GM12878 (cell line): Measurements from ENCODE around the gene AIFM1. TPM values are rescaled to one million over a fixed set of nuclear protein-coding genes. Genes with fewer than 3 reads are reported as not detected.
A peak's percentile ranks its signal among the peaks of the same experiment; 100 is the strongest.

Source experiments
- ATAC-seq: fragments of 200-7000 bp; cut with Tn5 transposase; 3 replicates; pipeline ENCODE4 v1.9.1; 2020; ENCODE audit warnings: mild to moderate bottlenecking, moderate library complexity
- BruUV-seq: library from RNA; stranded (reverse); fragments of 400-500 nt; replicated peaks from 2 replicates; lab custom pipeline; 2021; lab: Mats Ljungman, UMichigan
- CTCF ChIA-PET: fragments of 300-600 bp; sonication (Branson Sonifier 250); formaldehyde crosslinking; extraction: SDS; loops from one replicate; lab custom pipeline; 2021; ENCODE audit warnings: inconsistent platforms; lab: Yijun Ruan, JAX
- POLR2A ChIA-PET: fragments of 350-600 bp; formaldehyde crosslinking; extraction: SDS; loops from one replicate; lab custom pipeline; 2021; ENCODE audit warnings: inconsistent platforms; lab: Charles Lee
- RAD21 ChIA-PET: fragments of 300-600 bp; sonication (Branson Sonifier 250); formaldehyde crosslinking; loops from one replicate; lab custom pipeline; 2023; ENCODE audit warnings: antibody characterized with exemption; ENCODE audit not compliant: unreplicated experiment; lab: Charles Lee
- SMC1A ChIA-PET: fragments of 300-600 bp; sonication (Branson Sonifier 250); formaldehyde crosslinking; loops from one replicate; lab custom pipeline; 2023; ENCODE audit not compliant: unreplicated experiment, uncharacterized antibody; lab: Charles Lee
- DNase-seq: peaks from one replicate; pipeline ENCODE4 v3.0.0-alpha.2; 2011; ENCODE audit warnings: low read depth, low spot score
- FAIRE-seq: peaks from 3 replicates; lab custom pipeline; 2011; peaks lifted over from hg19 to GRCh38; lab: Jason Lieb, UNC
- H2AFZ ChIP-seq: 2 replicates; pipeline ENCODE4 v1.6.0; 2011; ENCODE audit warnings: low read depth, low read length, control low read depth; ENCODE audit not compliant: control insufficient read depth
- H3K27ac ChIP-seq: 2 replicates; pipeline ENCODE4 v1.5.1; 2011; ENCODE audit warnings: control low read depth; ENCODE audit not compliant: control insufficient read depth, insufficient read depth
- H3K27me3 ChIP-seq, 2 experiments: replicated peaks in 1 of 2; 2 replicates each; pipeline versions ENCODE4 v1.6.0 to v1.6.1; 2011; ENCODE audit warnings: low read length in 1 of 2; ENCODE audit not compliant: control insufficient read depth in 2 of 2, insufficient read depth in 2 of 2
- H3K36me3 ChIP-seq, 2 experiments: 2 replicates each; pipeline ENCODE4 v1.5.1; 2011; ENCODE audit warnings: low read length in 1 of 2; ENCODE audit not compliant: control insufficient read depth in 2 of 2, insufficient read depth in 2 of 2
- H3K4me1 ChIP-seq: 2 replicates; pipeline ENCODE4 v1.6.1; 2011; ENCODE audit warnings: mild to moderate bottlenecking, low read length, moderate library complexity, mixed read lengths; ENCODE audit not compliant: control insufficient read depth, insufficient read depth
- H3K4me2 ChIP-seq: 2 replicates; pipeline ENCODE4 v1.6.0; 2011; ENCODE audit warnings: control low read depth; ENCODE audit not compliant: control insufficient read depth, insufficient read depth
- H3K4me3 ChIP-seq: fragments of 200-600 bp; sonication (generic); 2 replicates; pipeline ENCODE4 v1.5.1; 2016
- H3K79me2 ChIP-seq: 2 replicates; pipeline ENCODE4 v1.6.0; 2011; ENCODE audit warnings: low read length; ENCODE audit not compliant: control insufficient read depth, insufficient read depth
- H3K9ac ChIP-seq: 2 replicates; pipeline ENCODE4 v1.8.0; 2011; ENCODE audit warnings: low read length, control low read depth, mixed read lengths; ENCODE audit not compliant: control insufficient read depth, insufficient read depth
- H3K9me3 ChIP-seq: replicated peaks from 3 replicates; pipeline ENCODE4 v1.5.1; 2011; ENCODE audit warnings: mild to moderate bottlenecking, low read length; ENCODE audit not compliant: control insufficient read depth, insufficient read depth
- H4K20me1 ChIP-seq: 2 replicates; pipeline ENCODE4 v1.6.0; 2011; ENCODE audit not compliant: control insufficient read depth, insufficient read depth
- CBX5 ChIP-seq: sonication (generic); IDR thresholded peaks from 2 replicates; pipeline ENCODE4 v1.6.1; 2016; ENCODE audit warnings: low read depth, moderate library complexity, mild to moderate bottlenecking, inconsistent platforms
- EP300 ChIP-seq, 2 experiments: fragments of 150-350 bp in 1 of 2; IDR thresholded peaks; 2 replicates each; pipeline ENCODE4 v1.6.1; 2011 to 2012; ENCODE audit warnings: low read depth in 2 of 2, low read length in 2 of 2, borderline replicate concordance in 1 of 2, improper control_type of control experiment in 1 of 2, inconsistent platforms in 1 of 2; ENCODE audit not compliant: control insufficient read depth in 1 of 2
- MEF2B ChIP-seq: fragments of 450-650 bp; IDR thresholded peaks from 2 replicates; pipeline ENCODE4 v1.6.1; 2018; ENCODE audit warnings: mild to moderate bottlenecking, moderate library complexity; ENCODE audit not compliant: partially characterized antibody, poor library complexity, severe bottlenecking
- NFIC ChIP-seq: IDR thresholded peaks from 2 replicates; pipeline ENCODE4 v1.6.1; 2012; ENCODE audit warnings: low read depth, mild to moderate bottlenecking, inconsistent platforms, low read length, moderate library complexity
- NR2F1 ChIP-seq: fragments of 450-650 bp; conservative IDR thresholded peaks from 2 replicates; pipeline ENCODE4 v1.6.1; 2017; ENCODE audit warnings: mild to moderate bottlenecking
- SIN3A ChIP-seq: IDR thresholded peaks from 2 replicates; pipeline ENCODE4 v1.6.1; 2012; ENCODE audit warnings: low read depth, low read length, improper control_type of control experiment
- SRF ChIP-seq, 2 experiments: IDR thresholded peaks; 2 replicates each; pipeline ENCODE4 v1.6.1; 2011; ENCODE audit warnings: low read depth in 2 of 2, low read length in 2 of 2, mild to moderate bottlenecking in 1 of 2, moderate library complexity in 1 of 2
- TARDBP ChIP-seq: IDR thresholded peaks from 2 replicates; pipeline ENCODE4 v1.6.1; 2016; ENCODE audit warnings: borderline replicate concordance
- ZSCAN29 ChIP-seq: fragments of 450-650 bp; IDR thresholded peaks from 2 replicates; pipeline ENCODE4 v1.6.1; 2017; ENCODE audit warnings: mild to moderate bottlenecking, moderate library complexity
- WGBS: methylation state at CpG from one replicate; pipeline ENCODE4 v1.1.6; 2016; ENCODE audit warnings: low lambda C conversion rate; ENCODE audit not compliant: insufficient replicate concordance, insufficient coverage; ENCODE audit errors: missing lambda C conversion rate; 5-methylcytosine and 5-hydroxymethylcytosine counted together
- in situ Hi-C: fragments of 300-500 bp; cut with MboI; formaldehyde crosslinking; loops from 9 replicates; pipeline ENCODE4 v1.14.3; 2018; ENCODE audit warnings: mixed read lengths
- intact Hi-C: fragments of 100-400 bp; cut with micrococcal nuclease; formaldehyde crosslinking; loops from one replicate; pipeline ENCODE4 v1.14.2; 2022; ENCODE audit not compliant: unreplicated experiment
- polyA plus RNA-seq, 11 experiments: library from polyadenylated mRNA; depleted of rRNA in 4 of 11; unstranded in 6 of 11; stranded (reverse) in 5 of 11; fragments of >200 nt; fragmentation: Nextera tagmentation in 4 of 11; fragmentation: Illumina TruSeq in 1 of 11; extraction: Ambion mirVana in 4 of 11; extraction: Trizol in 1 of 11; gene quantifications; 1 replicate in 1 of 11; 2 replicates in 10 of 11; pipeline versions ENCODE4 v1.2.1 to v1.2.3, GENCODE V29; 2011 to 2016; ENCODE audit warnings: inconsistent platforms in 2 of 11, missing spikeins in 2 of 11, low read depth in 1 of 11
- total RNA-seq, 4 experiments: library from RNA; depleted of rRNA in 3 of 4; stranded (reverse); fragments of >200 nt in 3 of 4; fragmentation: Illumina TruSeq in 1 of 4; extraction: Trizol in 1 of 4; gene quantifications; 2 replicates each; pipeline versions ENCODE4 v1.2.1 to v1.2.3, GENCODE V29; 2013 to 2021
- TF ChIP-seq, protein P1 (sequence below): fragments of 450-650 bp; IDR thresholded peaks from 2 replicates; pipeline ENCODE4 v1.6.1; 2017; ENCODE audit warnings: borderline replicate concordance
- TF ChIP-seq, protein P2 (sequence below): fragments of 450-650 bp; IDR thresholded peaks from 2 replicates; pipeline ENCODE4 v1.6.1; 2017; ENCODE audit warnings: mild to moderate bottlenecking, moderate library complexity
- TF ChIP-seq, protein P3 (sequence below), 3 experiments: IDR thresholded peaks in 2 of 3; conservative IDR thresholded peaks in 1 of 3; 2 replicates each; pipeline ENCODE4 v1.5.1; 2011; ENCODE audit warnings: low read depth in 3 of 3, low read length in 3 of 3, mild to moderate bottlenecking in 3 of 3, control low read depth in 2 of 3, moderate library complexity in 2 of 3, inconsistent platforms in 1 of 3, mixed read lengths in 1 of 3; ENCODE audit not compliant: control insufficient read depth in 2 of 3, insufficient read depth in 1 of 3; ENCODE audit errors: extremely low read depth in 1 of 3
- TF ChIP-seq, protein P4 (sequence below): fragments of 450-650 bp; IDR thresholded peaks from 2 replicates; pipeline ENCODE4 v1.6.1; 2014; ENCODE audit warnings: mild to moderate bottlenecking

Gene AIFM1
- total and polyA plus RNA-seq, 10 of the 15 experiments (the other 5 are each of a cell fraction or from before 2014, with no cell fraction given), result 44.2 to 121 (median 80.0) TPM

DNA sequence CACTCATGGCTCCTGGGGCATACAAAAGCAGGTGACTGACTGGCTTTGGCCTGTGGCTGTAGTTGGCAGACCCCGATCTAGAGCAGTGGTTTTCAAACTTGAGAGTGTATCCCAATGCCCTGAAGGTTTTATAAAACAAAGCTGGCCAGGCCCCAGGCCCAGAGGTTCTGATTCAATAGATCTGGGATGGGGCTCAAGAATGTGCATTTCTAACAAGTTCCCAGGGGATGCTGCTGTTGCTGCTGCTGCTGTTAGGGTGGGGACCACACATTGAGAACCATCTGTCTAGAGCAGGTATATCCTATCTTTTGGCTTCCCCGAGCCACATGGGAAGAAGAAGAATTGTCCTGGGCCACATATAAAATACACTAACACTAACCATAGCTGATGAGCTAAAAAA, 7.3 kb downstream of the AIFM1 start:
- ChIA-PET RAD21 (interaction anchor here (0.6 to 0.7 kb wide), 3 partner anchors 16 to 30 kb away, joined by 3 to 5 read pairs (median 3); no protein-coding TSS in a partner anchor), CTCF (interaction anchor here (1.2 to 1.8 kb wide), 3 partner anchors 10 to 77 kb away, joined by 3 to 7 read pairs (median 4); no protein-coding TSS in a partner anchor), POLR2A (interaction anchor here (0.6 kb wide), 1 partner anchor 53 kb away, joined by 3 read pairs; no protein-coding TSS in a partner anchor), SMC1A (interaction anchor here (0.8 to 1.3 kb wide), 3 partner anchors 14 to 30 kb away, joined by 3 to 8 read pairs (median 3); no protein-coding TSS in a partner anchor)
- H3K36me3 ChIP-seq, result peaks cover 0 to 3% of the 10 kb centered on the region in 2 experiments; a peak in 1 of 4 replicates
- no peak overlapping the region for H3K4me3 ChIP-seq
- DNase-seq, result no peak
- no peak for FAIRE-seq
- no peak for ATAC-seq
- no peaks in the 10 kb centered on the region for H4K20me1 ChIP-seq
- 0 out of 2 replicates have a peak overlapping the region, but pooled peaks have one; percentile 7 for H3K4me2 ChIP-seq
- intact Hi-C loops, result no loop called here
- H3K9ac ChIP-seq, result no peak overlapping the region
- H3K27me3 ChIP-seq, result no peaks in the 10 kb centered on the region
- no peak overlapping the region for H3K27ac ChIP-seq
- peaks cover 12% of the 10 kb centered on the region for H3K79me2 ChIP-seq
- H3K9me3 ChIP-seq, result no peaks in the 10 kb centered on the region
- in situ Hi-C loops, result no loop called here
- H3K4me1 ChIP-seq, result no peaks in the 10 kb centered on the region
- 57% methylated on average over 2 of the region's 2 CpGs for WGBS
- H2AFZ ChIP-seq, result no peak overlapping the region
- BruUV-seq, result no TSS peak
- no peak for TF ChIP-seq NFIC
- no peak for TF ChIP-seq ZSCAN29
- no peak for TF ChIP-seq CBX5
- no peak for TF ChIP-seq TARDBP
- no peak for TF ChIP-seq SIN3A
- TF ChIP-seq, protein P1, sequence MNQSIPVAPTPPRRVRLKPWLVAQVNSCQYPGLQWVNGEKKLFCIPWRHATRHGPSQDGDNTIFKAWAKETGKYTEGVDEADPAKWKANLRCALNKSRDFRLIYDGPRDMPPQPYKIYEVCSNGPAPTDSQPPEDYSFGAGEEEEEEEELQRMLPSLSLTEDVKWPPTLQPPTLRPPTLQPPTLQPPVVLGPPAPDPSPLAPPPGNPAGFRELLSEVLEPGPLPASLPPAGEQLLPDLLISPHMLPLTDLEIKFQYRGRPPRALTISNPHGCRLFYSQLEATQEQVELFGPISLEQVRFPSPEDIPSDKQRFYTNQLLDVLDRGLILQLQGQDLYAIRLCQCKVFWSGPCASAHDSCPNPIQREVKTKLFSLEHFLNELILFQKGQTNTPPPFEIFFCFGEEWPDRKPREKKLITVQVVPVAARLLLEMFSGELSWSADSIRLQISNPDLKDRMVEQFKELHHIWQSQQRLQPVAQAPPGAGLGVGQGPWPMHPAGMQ, result no peak
- TF ChIP-seq SRF (IDR thresholded peaks at IDR 0.05; ENCODE audit: low read depth in 2 of 2, low read length in 2 of 2), result no peak
- TF ChIP-seq, protein P2, sequence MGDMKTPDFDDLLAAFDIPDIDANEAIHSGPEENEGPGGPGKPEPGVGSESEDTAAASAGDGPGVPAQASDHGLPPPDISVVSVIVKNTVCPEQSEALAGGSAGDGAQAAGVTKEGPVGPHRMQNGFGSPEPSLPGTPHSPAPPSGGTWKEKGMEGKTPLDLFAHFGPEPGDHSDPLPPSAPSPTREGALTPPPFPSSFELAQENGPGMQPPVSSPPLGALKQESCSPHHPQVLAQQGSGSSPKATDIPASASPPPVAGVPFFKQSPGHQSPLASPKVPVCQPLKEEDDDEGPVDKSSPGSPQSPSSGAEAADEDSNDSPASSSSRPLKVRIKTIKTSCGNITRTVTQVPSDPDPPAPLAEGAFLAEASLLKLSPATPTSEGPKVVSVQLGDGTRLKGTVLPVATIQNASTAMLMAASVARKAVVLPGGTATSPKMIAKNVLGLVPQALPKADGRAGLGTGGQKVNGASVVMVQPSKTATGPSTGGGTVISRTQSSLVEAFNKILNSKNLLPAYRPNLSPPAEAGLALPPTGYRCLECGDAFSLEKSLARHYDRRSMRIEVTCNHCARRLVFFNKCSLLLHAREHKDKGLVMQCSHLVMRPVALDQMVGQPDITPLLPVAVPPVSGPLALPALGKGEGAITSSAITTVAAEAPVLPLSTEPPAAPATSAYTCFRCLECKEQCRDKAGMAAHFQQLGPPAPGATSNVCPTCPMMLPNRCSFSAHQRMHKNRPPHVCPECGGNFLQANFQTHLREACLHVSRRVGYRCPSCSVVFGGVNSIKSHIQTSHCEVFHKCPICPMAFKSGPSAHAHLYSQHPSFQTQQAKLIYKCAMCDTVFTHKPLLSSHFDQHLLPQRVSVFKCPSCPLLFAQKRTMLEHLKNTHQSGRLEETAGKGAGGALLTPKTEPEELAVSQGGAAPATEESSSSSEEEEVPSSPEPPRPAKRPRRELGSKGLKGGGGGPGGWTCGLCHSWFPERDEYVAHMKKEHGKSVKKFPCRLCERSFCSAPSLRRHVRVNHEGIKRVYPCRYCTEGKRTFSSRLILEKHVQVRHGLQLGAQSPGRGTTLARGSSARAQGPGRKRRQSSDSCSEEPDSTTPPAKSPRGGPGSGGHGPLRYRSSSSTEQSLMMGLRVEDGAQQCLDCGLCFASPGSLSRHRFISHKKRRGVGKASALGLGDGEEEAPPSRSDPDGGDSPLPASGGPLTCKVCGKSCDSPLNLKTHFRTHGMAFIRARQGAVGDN, result no peak
- TF ChIP-seq MEF2B, result no peak
- no peak for TF ChIP-seq NR2F1
- TF ChIP-seq, protein P3, sequence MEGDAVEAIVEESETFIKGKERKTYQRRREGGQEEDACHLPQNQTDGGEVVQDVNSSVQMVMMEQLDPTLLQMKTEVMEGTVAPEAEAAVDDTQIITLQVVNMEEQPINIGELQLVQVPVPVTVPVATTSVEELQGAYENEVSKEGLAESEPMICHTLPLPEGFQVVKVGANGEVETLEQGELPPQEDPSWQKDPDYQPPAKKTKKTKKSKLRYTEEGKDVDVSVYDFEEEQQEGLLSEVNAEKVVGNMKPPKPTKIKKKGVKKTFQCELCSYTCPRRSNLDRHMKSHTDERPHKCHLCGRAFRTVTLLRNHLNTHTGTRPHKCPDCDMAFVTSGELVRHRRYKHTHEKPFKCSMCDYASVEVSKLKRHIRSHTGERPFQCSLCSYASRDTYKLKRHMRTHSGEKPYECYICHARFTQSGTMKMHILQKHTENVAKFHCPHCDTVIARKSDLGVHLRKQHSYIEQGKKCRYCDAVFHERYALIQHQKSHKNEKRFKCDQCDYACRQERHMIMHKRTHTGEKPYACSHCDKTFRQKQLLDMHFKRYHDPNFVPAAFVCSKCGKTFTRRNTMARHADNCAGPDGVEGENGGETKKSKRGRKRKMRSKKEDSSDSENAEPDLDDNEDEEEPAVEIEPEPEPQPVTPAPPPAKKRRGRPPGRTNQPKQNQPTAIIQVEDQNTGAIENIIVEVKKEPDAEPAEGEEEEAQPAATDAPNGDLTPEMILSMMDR (IDR thresholded peaks at IDR 0.05 in 2 of 3, conservative IDR thresholded peaks at IDR 0.05 in 1 of 3; ENCODE audit: control insufficient read depth in 2 of 3, extremely low read depth in 1 of 3, insufficient read depth in 1 of 3, low read depth in 3 of 3, low read length in 3 of 3), result no peak
- TF ChIP-seq, protein P4, sequence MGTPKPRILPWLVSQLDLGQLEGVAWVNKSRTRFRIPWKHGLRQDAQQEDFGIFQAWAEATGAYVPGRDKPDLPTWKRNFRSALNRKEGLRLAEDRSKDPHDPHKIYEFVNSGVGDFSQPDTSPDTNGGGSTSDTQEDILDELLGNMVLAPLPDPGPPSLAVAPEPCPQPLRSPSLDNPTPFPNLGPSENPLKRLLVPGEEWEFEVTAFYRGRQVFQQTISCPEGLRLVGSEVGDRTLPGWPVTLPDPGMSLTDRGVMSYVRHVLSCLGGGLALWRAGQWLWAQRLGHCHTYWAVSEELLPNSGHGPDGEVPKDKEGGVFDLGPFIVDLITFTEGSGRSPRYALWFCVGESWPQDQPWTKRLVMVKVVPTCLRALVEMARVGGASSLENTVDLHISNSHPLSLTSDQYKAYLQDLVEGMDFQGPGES, result no peak
- no peak for TF ChIP-seq EP300 (IDR thresholded peaks at IDR 0.05; ENCODE audit: borderline replicate concordance in 1 of 2, control insufficient read depth in 1 of 2, low read depth in 2 of 2, low read length in 2 of 2)
